Chondrocyte (in vitro differentiated cells): ENCODE data around the gene ALDH7A1. TPM values are rescaled to one million over a fixed set of nuclear protein-coding genes. Genes with fewer than 3 reads are reported as not detected.

Experiments
- DNase-seq: peaks from one replicate; pipeline ENCODE4 v3.0.0; 2021; ENCODE audit warnings: mixed read lengths, low spot score
- H3K27ac Mint-ChIP-seq: one replicate; pipeline ENCODE4 v1.8.0; 2021; ENCODE audit warnings: mild to moderate bottlenecking, moderate library complexity, mixed read lengths; ENCODE audit not compliant: unreplicated experiment
- H3K27me3 Mint-ChIP-seq: 2 replicates; pipeline ENCODE4 v1.8.0; 2021; ENCODE audit warnings: low read depth, mixed read lengths
- H3K36me3 Mint-ChIP-seq: 2 replicates; pipeline ENCODE4 v1.8.0; 2021; ENCODE audit warnings: low read depth, mixed read lengths
- H3K4me1 Mint-ChIP-seq: 2 replicates; pipeline ENCODE4 v1.8.0; 2021; ENCODE audit warnings: low read depth, mild to moderate bottlenecking, mixed read lengths
- H3K4me3 Mint-ChIP-seq: one replicate; pipeline ENCODE4 v1.8.0; 2021; ENCODE audit warnings: mild to moderate bottlenecking, moderate library complexity, mixed read lengths; ENCODE audit not compliant: unreplicated experiment
- H3K9me3 Mint-ChIP-seq: 2 replicates; pipeline ENCODE4 v1.8.0; 2021; ENCODE audit warnings: low read depth, mixed read lengths
- total RNA-seq: library from RNA; stranded (reverse); gene quantifications from 3 replicates; pipeline ENCODE4 v1.2.1, GENCODE V29; 2021
- TF ChIP-seq, protein P1 (sequence below): fragments of 200-600 bp; sonication (generic); IDR thresholded peaks from 2 replicates; pipeline ENCODE4 v1.5.0; 2021; ENCODE audit warnings: antibody characterized with exemption, mild to moderate bottlenecking, moderate library complexity

Gene ALDH7A1
- total RNA-seq, 1 donor from 2014 or later, result 54.0 TPM

DNA sequence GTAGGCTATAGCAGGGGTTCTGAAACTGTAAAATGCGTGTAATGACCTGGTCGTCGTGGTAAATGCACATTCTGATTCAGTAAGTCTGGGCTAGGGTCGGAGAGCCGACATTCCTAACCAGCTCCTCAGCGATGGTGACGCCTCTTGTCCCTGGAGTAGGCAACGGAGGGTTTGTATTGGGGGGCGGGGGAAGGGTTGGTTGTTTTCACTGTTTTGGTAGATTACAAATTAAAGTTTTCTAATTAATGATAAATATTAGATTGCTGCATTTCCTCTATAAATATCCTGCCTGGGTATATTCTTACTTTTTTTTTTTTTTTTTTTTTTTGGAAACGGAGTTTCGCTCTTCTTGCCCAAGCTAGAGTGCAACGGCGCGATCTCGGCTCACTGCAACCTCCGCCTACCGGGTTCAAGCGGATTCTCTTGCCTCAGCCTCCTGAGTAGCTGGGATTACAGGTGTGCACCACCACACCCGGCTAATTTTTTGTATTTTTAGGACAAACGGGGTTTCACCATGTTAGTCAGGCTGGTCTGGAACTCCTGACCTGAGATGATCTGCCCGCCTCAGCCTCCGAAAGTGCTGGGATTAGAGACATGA, 566 bp upstream of the ALDH7A1 start:
- Mint-ChIP-seq H3K9me3 (no peaks in the 10 kb centered on the region), H3K36me3 (peaks cover 2% of the 10 kb centered on the region), H3K4me1 (peaks cover 32% of the 10 kb centered on the region), H3K27me3 (no peaks in the 10 kb centered on the region), H3K27ac (peak overlapping the region; percentile 81), H3K4me3 (peak overlapping the region; percentile 90)
- no peak for DNase-seq
- TF ChIP-seq, protein P1, sequence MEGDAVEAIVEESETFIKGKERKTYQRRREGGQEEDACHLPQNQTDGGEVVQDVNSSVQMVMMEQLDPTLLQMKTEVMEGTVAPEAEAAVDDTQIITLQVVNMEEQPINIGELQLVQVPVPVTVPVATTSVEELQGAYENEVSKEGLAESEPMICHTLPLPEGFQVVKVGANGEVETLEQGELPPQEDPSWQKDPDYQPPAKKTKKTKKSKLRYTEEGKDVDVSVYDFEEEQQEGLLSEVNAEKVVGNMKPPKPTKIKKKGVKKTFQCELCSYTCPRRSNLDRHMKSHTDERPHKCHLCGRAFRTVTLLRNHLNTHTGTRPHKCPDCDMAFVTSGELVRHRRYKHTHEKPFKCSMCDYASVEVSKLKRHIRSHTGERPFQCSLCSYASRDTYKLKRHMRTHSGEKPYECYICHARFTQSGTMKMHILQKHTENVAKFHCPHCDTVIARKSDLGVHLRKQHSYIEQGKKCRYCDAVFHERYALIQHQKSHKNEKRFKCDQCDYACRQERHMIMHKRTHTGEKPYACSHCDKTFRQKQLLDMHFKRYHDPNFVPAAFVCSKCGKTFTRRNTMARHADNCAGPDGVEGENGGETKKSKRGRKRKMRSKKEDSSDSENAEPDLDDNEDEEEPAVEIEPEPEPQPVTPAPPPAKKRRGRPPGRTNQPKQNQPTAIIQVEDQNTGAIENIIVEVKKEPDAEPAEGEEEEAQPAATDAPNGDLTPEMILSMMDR, result no peak

DNA sequence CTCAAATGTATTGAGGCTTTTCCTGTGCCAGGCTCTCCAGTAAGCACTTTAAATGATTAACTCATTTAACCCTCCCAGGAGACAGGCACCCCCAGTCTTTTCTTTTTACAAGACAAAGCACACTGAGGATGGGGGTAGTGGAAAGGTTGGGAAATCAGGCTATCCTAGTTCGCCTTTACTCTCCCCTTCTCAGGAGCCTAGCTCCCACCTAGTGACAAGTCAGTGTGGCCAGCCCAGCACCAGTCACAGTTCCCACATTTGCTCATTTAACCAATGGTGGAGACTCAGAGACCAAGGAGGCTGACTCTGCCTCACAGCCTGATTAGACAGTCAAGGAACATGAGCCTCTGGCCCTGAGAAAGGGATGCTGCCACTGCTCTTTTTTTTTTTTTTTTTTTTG, 3.5 kb downstream of the ALDH7A1 start:
- DNase-seq, result no peak
- TF ChIP-seq, protein P1, result no peak
- peaks cover 6% of the 10 kb centered on the region for H3K36me3 Mint-ChIP-seq
- no peaks in the 10 kb centered on the region for H3K27me3 Mint-ChIP-seq
- H3K4me1 Mint-ChIP-seq, result peaks cover 25% of the 10 kb centered on the region
- H3K4me3 Mint-ChIP-seq, result no peak overlapping the region
- no peaks in the 10 kb centered on the region for H3K9me3 Mint-ChIP-seq
- no peak overlapping the region for H3K27ac Mint-ChIP-seq

DNA sequence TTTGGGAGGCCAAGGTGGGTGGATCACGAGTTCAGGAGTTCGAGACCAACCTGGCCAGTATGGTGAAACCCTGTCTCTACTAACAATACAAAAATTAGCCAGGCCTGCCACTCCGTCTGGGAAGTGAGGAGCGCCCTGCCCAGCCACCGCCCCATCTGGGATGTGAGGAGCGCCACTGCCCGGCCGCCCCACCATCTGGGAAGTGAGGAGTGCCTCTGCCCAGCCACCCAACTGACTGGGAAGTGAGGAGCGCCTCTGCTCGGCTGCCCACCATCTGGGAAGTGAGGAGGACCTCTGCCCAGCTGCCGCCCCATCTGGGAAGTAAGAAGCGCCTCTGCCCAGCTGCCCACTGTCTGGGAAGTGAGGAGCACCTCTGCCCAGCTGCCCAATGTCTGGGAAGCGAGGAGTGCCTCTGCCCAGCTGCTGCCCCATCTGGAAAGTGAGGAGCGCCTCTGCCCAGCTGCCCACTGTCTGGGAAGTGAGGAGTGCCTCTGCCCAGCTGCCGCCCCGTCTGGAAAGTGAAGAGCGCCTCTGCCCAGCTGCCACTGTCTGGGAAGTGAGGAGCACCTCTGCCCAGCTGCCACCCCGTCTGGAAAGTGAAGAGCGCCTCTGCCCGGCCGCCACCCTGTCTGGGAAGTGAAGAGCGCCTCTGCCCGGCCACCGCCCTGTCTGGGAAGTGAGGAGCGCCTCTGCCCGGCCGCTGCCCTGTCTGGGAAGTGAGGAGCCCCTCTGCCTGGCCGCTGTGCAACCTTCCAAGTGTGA, 5.3 kb downstream of the ALDH7A1 start:
- Mint-ChIP-seq H3K36me3 (peaks cover 13% of the 10 kb centered on the region), H3K9me3 (no peaks in the 10 kb centered on the region), H3K4me1 (peaks cover 22% of the 10 kb centered on the region), H3K27me3 (no peaks in the 10 kb centered on the region), H3K27ac (no peak overlapping the region), H3K4me3 (no peak overlapping the region)
- TF ChIP-seq, protein P1, result no peak
- DNase-seq, result no peak

DNA sequence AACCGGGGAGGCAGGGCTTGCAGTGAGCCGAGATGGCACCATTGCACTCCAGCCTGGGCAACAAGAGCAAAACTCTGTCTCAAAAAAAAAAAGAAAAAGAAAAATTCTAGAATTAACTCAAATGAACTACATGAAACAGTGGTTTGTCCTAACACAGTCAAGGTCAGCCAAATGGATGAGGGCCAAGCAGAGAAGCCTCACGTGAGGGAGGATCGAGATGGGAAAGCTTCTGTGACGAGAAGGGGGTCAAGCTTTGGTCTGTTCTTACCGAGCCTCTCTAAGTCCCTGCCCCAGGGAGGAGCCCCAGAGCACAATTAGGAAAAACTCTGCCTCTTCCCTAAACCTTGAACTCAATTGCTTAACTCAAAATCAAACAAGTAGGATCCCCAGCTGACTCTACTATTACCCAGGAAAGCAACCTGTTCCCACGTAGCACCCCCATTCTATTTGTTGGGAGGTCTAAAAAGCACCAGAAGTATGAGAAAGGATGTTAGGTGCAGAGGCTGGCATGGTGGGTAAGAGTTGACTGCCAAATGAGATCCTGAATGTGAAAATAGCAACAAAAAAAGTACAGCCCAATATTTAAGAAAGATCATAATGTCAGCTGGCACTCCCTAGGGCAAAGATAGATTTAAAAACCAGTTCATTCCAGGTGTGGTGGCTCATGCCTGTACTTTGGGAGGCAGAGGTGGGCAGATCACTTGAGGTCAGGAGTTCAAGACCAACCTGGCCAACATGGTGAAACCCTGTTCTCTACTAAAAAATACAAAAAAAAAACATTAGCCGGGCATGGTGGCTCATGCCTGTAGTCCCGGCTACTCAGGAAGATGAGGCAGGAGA, 7.2 kb downstream of the ALDH7A1 start:
- DNase-seq, result no peak
- Mint-ChIP-seq H3K27ac (peak overlapping the region; percentile 59), H3K27me3 (no peaks in the 10 kb centered on the region), H3K4me1 (peaks cover 7% of the 10 kb centered on the region), H3K36me3 (peaks cover 21% of the 10 kb centered on the region), H3K9me3 (no peaks in the 10 kb centered on the region), H3K4me3 (no peak overlapping the region)
- TF ChIP-seq, protein P1, result no peak

DNA sequence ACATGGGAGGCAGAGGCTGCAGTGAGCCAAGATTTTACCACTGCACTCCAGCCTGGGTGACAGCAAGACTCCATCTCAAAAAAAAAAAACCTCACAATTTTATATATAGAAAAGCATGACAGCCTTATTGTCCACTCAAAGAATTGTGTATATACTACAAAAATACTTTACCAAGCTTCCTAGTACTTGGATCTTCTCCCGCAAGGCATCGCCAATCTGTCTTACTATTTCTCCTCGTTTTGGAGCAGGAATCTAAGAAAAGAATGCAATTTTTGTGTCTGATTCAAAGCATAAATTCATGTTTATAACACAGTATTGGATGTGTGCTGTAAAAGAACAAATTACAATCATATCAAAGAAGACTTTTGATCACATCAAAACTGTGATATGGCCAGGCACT, 11.3 kb downstream of the ALDH7A1 start:
- no peak for DNase-seq
- no peaks in the 10 kb centered on the region for H3K4me1 Mint-ChIP-seq
- H3K4me3 Mint-ChIP-seq, result no peak overlapping the region
- TF ChIP-seq, protein P1, result no peak
- H3K36me3 Mint-ChIP-seq, result peaks cover 31% of the 10 kb centered on the region
- no peaks in the 10 kb centered on the region for H3K27me3 Mint-ChIP-seq
- no peak overlapping the region for H3K27ac Mint-ChIP-seq
- no peaks in the 10 kb centered on the region for H3K9me3 Mint-ChIP-seq
